ENCODE measurements around the gene TNN.

TNN gene

DNA sequence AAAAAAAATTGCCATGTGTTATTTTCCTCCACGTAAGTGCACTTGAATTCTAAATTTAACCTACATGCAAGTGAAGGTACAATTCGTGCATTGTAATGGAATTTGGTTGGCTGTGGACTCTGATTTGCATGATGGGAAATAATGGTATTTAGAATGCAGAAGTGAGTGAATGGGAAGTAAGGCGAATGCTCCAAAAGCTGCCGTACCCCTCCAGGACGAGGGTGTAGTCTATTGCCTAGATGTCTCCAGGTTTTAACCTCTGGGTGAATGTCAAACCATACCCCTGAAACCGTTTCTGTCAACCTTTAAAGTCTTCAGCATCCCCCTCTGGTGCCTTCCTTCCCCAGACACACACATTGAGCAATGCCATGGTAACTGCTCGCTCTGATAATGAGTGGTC lies 80.4 kb downstream of the TNN start:
- no peak for DNase-seq

DNA sequence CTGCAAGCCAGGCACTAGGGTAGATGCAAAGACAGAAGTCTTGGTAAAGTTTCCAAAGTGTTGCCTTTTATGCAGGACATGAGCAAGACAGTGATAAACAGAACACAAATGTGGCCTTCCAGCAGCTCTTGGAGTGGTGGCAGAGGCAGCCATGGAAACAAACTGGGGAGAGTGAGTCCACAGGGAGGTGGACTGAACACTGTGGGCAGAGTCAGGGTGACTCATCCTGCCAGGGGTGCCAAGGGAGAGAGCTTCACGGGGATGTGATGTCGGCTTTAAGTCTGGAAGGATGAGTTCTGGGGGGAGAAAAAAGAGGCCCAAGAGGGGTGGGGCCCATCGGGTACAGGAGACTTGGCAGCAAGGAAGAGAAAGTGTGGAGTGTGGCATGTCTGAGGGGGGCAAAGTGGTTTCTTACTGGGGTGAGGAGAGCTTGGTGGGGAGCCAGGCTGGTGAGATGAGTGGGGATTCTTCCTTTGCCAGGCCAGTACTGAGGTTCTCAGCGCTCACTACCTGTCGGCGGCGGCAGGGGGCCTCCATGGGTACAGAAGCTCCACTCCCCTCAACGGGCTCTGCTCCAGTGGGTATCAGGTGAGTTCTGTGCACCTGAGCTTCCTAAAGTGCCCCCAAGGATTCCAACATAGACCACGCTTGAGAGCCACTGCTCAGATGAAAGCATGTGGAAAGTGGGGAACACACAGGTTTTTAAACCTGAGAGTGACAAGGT lies 83.1 kb downstream of the TNN start:
- DNase-seq, result no peak

- no peak for DNase-seq
Observed at GRCh38 chr1:175152006-175152652, 84.5 kb downstream of the TNN start.

- no peak for DNase-seq
Observed at GRCh38 chr1:175154629-175155472, 87.2 kb downstream of the TNN start.

- no peak for DNase-seq
Observed at GRCh38 chr1:175155473-175155856, 87.8 kb downstream of the TNN start.

DNA sequence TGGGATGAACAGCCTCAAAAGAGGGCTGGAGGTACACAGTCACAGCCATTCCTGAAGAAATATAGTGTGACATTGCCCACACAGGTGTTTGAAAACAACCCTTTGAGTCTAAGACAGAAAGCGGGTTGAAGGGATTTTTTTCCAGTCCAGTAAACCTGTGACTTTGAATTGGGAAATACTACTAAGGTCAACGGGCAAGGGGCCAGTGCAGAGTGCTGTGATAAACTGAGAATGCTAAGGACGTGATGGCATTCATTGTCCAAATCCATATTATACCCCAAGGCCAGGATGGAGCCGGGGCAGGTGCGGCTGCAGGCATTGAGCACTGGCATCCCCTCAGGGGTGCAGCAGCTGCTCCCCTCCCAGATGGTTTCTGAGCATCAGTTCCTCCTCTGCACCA lies 88.3 kb downstream of the TNN start:
- no peak for DNase-seq

DNA sequence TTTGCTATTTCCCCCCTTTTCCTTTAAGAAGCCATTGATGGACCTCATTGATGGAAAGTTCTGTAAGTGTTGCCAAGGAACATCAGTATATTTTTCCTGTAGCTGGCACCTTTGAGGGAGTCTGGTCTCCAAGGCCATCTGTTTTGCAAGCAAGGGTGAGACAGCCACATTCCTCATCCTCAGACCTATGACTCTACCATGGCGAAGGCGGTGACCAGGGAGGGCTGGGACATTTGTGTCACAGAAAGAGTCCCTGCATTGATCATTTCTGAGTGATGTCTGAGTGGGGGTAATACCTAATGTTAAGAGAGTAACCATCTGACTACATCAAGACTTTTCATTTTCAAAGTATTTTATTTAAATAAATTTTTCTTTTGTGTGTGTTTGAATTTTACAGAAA lies 89.6 kb downstream of the TNN start:
- no peak for DNase-seq

- no peak for DNase-seq
Observed at GRCh38 chr1:175158170-175158591, 90.5 kb downstream of the TNN start.

DNA sequence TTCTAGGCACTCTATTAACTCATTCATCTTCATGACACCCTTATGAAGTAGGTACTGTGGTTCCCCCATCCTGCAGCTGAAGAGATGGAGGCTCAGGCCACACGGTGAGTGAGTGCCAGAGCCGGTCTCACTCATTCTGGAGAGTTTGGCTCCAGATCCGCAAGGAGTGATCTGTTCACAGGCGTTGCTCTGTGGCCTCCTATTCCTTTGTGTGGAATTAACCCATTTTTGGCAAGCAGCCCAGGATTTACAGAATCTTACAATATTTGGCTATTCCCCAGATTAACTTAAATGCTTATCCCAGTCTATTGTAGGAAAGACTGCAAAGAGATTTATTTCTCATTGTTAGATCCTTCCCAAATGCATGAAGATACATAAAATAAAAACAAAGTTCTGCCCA lies 95.3 kb downstream of the TNN start:
- DNase-seq, result no peak

GRCh38 chr1:175163702-175164101 lies 96.1 kb downstream of the TNN start:
- DNase-seq, result no peak

DNA sequence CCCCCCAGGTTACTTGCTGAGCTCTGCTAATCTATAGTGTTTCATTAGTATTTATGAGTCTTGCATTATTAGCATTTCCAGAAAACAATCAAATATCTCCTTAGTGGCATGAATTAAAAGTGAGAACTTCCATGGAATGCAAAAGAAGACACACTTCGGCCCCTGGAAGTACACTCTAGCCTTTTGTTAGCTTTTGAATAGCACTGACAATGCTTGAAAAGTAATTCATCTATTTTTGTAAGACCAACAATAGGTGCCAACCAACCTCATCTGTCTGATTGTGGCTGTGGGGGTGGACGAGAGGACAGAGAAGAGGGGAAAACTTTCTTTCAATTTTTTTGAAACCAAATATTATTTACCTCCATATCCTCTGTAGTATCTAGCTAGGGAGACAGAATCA lies 97.1 kb downstream of the TNN start:
- no peak for DNase-seq

- DNase-seq, result no peak
Observed at GRCh38 chr1:175166746-175167145, 99.1 kb downstream of the TNN start.

GRCh38 chr1:175167861-175168260 lies 100.2 kb downstream of the TNN start:
- DNase-seq, result no peak

DNA sequence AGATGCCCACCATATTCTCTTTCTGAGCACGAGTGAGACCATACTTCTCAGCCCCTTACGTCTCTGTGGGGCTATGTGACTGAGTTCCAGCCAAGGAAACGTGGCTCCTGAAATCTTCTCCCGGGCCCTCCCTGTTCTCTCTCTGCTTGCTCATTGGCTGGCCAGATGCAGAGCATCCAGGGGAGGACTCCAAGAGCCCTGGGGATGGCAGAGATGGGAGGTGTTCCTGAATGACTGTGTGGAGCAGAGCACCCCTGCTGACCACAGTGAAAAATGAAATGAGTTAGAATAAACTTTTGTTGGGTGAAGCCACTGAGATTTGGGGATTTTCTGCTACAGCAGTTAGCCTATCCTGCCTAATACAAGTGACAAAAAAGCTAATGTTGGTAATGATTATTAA lies 101.1 kb downstream of the TNN start:
- DNase-seq, result no peak

DNA sequence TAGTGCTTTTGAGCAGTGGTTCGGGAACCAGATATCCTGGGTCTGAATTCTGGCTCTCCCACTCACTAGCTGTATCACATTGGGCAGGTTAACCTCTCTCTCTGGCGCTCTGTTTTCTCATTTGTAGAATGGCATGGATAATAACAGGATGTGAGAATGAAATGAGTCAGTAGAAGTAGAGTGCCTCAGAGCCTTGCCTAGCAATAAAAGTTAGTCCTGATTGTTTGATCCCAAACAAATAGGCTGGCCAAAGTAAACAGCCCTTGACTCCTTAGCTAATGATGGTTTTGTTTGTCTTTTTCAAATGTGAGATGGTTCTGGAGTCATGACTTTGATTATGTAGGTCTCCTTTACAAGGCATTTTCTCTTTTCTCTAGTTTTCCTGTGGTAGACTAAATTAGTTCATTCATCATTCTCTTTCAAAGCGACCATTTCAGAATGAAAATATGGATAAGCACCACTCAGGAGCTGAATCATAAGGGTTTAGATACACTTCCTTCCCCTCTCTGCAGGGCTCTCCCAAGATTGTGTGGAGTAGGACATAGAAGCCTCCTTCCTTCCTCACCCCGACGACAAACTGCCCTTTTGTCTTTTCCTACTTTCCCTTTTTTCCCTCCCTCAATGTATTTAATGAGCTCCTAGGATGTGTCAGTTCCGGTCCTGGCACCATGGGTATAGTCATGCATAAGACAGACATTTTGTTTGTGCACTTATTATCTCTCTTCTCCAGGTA lies 101.8 kb downstream of the TNN start:
- DNase-seq, result no peak

DNA sequence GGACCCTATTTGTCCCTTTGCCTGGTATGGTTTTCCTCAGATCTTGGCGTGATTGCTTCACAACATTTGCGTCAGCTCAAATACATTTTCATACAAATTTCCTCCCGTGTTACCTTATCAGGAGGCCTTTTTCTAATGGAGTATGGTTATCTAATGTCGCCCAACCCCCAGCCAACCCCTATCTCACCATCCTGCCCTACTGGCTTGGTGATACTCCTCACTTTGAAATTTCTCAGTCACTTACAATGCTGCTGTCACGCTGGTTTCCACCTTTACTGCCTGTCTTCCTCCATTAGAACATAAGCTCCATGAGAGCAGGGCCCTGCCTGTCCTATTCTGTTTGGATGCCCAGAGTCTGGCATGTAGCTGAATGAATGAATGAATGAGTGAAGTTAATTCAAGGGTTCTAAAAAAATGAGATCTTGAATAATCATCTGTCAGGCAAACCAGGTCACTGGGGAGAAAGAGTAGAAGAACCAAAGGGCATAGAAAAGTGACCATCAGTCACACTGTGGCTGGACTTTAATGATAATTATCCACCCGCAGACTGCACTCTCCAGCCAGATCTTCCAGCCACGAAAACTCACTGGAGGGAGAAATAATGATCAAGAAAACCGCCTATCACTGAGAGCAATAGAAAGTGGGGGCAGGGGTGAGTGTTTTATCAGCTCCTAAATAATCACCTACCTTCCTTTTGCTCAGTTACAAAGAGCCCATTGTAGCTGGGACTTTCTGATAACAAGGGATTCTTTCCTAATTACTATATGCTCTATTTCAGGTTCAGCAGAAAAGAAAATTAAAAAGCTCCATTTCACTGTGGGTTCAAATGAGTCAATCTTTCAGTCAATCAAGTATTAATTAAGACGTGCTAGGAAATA lies 103.6 kb downstream of the TNN start:
- DNase-seq, result no peak

DNA sequence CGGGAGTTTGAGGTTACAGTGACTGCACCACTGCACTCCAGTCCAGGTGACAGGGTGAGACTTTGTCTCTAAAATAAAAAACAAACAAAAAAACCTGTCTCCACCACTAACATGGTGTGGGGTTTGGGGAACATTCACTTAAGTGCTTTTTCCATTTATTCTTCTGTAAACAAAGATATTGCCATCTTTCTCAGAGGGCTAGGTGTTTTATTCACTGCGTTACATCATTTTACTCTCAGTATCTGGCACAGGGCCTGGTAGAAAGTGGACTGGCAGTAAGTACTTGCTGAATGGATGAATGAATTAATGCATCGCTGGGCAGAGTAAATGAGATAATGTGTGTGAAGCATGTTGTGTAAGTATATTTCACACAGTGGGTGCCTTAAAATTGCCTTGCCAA lies 104.9 kb downstream of the TNN start:
- no peak for DNase-seq

DNA sequence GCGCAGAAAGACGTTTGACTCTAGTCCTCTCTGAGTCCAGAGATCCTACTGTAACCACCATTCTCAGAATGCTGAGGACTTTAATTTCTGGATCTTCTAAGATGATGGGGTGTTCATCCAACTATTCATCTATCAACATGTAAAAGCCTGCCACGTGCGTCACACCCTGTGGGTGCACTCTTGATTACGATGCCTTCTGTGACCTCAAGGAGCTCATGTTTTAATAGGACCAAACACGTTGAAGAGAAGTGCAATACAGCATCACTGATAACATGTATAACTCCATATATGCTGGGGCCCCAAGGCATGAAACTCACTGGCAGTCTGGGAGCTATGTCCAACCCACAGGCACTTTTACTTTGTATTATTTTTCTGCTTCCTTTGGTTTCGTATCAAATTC lies 105.9 kb downstream of the TNN start:
- no peak for DNase-seq

- DNase-seq, result no peak
Observed at GRCh38 chr1:175174309-175175102, 106.9 kb downstream of the TNN start.

DNA sequence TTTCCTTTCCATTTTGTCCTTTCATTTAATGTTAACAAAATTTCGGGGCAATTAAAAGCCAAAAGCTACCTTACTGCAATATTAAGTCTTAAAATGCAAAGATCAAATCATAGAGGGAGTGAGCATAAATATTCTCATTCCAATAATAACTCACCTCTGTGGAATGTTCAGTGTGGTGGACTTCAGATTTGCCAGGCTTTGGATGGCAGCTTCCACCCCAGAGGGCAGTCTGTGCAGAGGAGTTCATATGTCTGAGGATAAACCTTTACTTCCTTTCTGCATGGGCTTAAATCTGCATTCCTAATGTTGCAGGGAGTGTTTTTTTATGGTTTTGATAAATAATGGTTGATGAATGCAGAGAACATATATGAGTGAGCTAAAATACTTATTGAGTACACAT lies 108.6 kb downstream of the TNN start:
- no peak for DNase-seq

GRCh38 chr1:175178056-175178455 lies 110.4 kb downstream of the TNN start:
- no peak for DNase-seq
